ENCODE measurements around the gene ZSCAN9. TPM values are rescaled to one million over a fixed set of nuclear protein-coding genes. Genes with fewer than 3 reads are reported as not detected.
A peak's percentile ranks its signal among the peaks of the same experiment; 100 is the strongest.

The ZSCAN9 gene
- total and polyA plus RNA-seq, 4 donors, result 1.3 to 4.8 (median 2.6) TPM

DNA sequence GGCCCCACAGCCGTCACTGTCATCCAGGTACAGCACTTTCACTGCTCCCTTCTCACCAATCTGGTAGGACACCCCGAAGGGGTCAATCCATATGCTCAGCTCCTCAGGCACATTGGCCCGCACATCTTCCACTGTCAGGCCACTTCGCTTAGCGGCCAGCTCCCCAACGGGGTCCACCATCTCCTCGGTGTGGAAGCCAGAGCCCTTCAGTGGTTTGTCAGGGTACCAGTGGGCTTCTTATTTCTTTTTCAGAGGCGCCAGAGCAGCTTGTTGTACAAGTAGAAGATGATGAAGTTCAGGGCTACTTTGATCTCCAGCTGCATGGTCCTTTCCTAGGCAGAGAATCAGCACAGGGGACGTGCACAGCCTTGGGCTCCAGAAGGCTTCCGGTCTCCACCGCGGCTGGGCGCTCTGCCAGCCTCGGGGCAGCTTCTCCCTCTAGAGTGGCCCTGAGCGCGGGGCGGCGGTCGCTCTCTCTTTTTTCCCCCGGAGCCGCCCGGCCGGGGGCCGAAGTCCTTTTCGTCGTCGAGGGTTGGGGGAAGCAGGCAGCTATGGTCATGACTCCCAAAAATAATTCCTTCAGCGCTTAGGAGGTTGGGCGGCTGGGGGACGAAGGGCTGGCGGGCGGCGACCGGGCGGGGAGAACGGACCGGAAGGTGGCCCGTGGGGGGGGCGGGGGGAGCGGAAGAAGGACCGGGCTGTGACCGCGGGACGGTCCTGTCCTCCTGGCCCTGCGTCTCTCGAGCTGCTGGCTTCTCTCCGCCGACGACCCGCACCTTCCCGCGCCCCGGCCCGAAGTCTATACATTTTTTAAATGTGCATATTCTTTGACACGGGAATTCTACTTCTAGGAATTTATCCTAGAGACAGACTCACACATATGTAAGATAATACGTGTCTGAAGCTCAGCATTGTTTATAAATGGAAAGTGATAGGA lies 6.5 kb upstream of the ZSCAN9 start:
- Histone ChIP-seq H3K9ac (ENCODE audit: low read depth in 1 of 2, low read length in 2 of 2) (no peak overlapping the region), H3K9me3 (ENCODE audit: control insufficient read depth in 4 of 4, low read length in 3 of 4) (peaks cover 4 to 11% (median 6%) of the 10 kb centered on the region in 4 donors), H3K27me3 (ENCODE audit: control insufficient read depth in 4 of 4, insufficient read depth in 4 of 4, low read length in 3 of 4) (peaks cover 0 to 11% (median 6%) of the 10 kb centered on the region in 4 donors), H3K36me3 (ENCODE audit: control insufficient read depth in 4 of 4, insufficient read depth in 3 of 4, low read depth in 1 of 4, low read length in 3 of 4) (no peaks in the 10 kb centered on the region), H3K4me3 (ENCODE audit: low read depth in 1 of 3, low read length in 3 of 3) (peak overlapping the region; percentile 21 to 77 (median 47)), H3K4me1 (ENCODE audit: control insufficient read depth in 4 of 4, insufficient read depth in 4 of 4, low read length in 3 of 4) (peaks cover 0 to 4% (median 2%) of the 10 kb centered on the region in 4 donors), H3K27ac (ENCODE audit: low read depth in 1 of 2, low read length in 2 of 2) (no peak overlapping the region)
- 12% methylated on average over 56 of the region's 56 CpGs for WGBS
- peak; percentile 85 for DNase-seq (ENCODE audit: low spot score)
- TF ChIP-seq GABPA (IDR thresholded peaks at IDR 0.05 in 1 of 2, conservative IDR thresholded peaks at IDR 0.05 in 1 of 2), result peak; percentile 71 to 91
- TF ChIP-seq NR2F2 (IDR thresholded peaks at IDR 0.05), result no peak
- peak; percentile 19 for TF ChIP-seq YY1 (IDR thresholded peaks at IDR 0.05)
- no peak for TF ChIP-seq RXRA (IDR thresholded peaks at IDR 0.05)

GRCh38 chr6:28220257-28221133 lies 4.6 kb upstream of the ZSCAN9 start:
- peaks cover 0 to 9% (median 2%) of the 10 kb centered on the region in 4 donors for H3K4me1 ChIP-seq (ENCODE audit: control insufficient read depth in 4 of 4, insufficient read depth in 4 of 4, low read length in 3 of 4)
- DNase-seq (ENCODE audit: low spot score), result no peak
- H3K36me3 ChIP-seq (ENCODE audit: control insufficient read depth in 4 of 4, insufficient read depth in 3 of 4, low read depth in 1 of 4, low read length in 3 of 4), result no peaks in the 10 kb centered on the region
- no peak for TF ChIP-seq FOXA1 (IDR thresholded peaks at IDR 0.05)
- no peak overlapping the region for H3K4me3 ChIP-seq (ENCODE audit: low read depth in 1 of 3, low read length in 3 of 3)
- H3K27ac ChIP-seq (ENCODE audit: low read depth in 1 of 2, low read length in 2 of 2), result no peak overlapping the region
- H3K9ac ChIP-seq (ENCODE audit: low read depth in 1 of 2, low read length in 2 of 2), result no peak overlapping the region
- peaks cover 1 to 9% (median 3%) of the 10 kb centered on the region in 4 donors for H3K9me3 ChIP-seq (ENCODE audit: control insufficient read depth in 4 of 4, low read length in 3 of 4)
- WGBS, result 39% methylated on average over 6 of the region's 6 CpGs
- peaks cover 0 to 7% (median 4%) of the 10 kb centered on the region in 4 donors for H3K27me3 ChIP-seq (ENCODE audit: control insufficient read depth in 4 of 4, insufficient read depth in 4 of 4, low read length in 3 of 4)

DNA sequence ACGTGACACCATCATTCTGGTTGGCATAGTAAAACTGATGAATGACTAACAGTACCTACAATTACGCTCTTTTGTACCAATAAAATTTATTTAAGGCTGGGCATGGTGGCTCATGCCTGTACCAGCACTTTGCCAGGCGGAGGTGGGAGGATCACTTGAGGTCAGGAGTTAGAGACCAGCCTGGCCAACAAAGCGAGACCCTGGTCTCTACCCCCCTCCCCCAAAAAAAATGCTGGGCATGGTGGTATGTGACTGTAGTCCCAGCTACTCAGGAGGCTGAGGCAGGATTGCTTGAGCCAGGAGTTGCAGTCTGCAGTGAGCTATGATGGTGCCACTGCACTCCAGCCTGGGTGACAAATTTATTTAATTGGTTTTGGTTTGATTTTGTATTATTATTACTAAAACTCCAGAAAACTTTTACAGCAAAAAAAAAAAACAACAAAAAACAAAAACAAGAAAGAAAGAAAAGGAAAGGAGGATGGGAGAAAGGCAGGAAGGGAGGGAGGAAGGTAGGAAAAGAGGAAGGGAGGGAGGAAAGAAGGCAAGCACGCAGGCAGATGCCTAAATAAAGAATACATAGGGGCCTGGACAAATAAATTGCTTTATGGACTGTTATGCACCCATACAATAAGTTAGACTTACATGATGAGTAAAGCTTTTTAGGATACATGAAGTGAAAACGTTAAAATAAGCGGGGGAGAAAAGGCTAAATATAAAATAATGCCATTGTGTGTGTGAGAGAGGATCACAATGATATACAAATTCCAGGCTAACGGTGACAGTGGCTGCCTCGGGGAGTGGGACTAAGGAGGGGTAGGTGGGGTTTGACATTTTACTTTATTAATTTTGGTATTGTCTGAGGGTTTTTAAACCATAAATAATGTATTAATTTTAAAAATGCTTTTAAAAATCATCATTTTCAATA lies 682 bp upstream of the ZSCAN9 start:
- DNase-seq (ENCODE audit: low spot score), result no peak
- WGBS, result 62% methylated on average over 9 of the region's 9 CpGs
- Histone ChIP-seq H3K27me3 (ENCODE audit: control insufficient read depth in 4 of 4, insufficient read depth in 4 of 4, low read length in 3 of 4) (peaks cover 0 to 7% (median 3%) of the 10 kb centered on the region in 4 donors), H3K27ac (ENCODE audit: low read depth in 1 of 2, low read length in 2 of 2) (no peak overlapping the region), H3K9ac (ENCODE audit: low read depth in 1 of 2, low read length in 2 of 2) (peak overlapping the region; percentile 26 to 62), H3K4me1 (ENCODE audit: control insufficient read depth in 4 of 4, insufficient read depth in 4 of 4, low read length in 3 of 4) (peaks cover 0 to 12% (median 5%) of the 10 kb centered on the region in 4 donors), H3K4me3 (ENCODE audit: low read depth in 1 of 3, low read length in 3 of 3) (peak overlapping the region; percentile 74 to 94 (median 87)), H3K9me3 (ENCODE audit: control insufficient read depth in 4 of 4, low read length in 3 of 4) (peaks cover 0 to 1% (median 0%) of the 10 kb centered on the region in 4 donors), H3K36me3 (ENCODE audit: control insufficient read depth in 4 of 4, insufficient read depth in 3 of 4, low read depth in 1 of 4, low read length in 3 of 4) (peaks cover 2 to 20% (median 16%) of the 10 kb centered on the region in 4 donors)
- TF ChIP-seq, protein P1, sequence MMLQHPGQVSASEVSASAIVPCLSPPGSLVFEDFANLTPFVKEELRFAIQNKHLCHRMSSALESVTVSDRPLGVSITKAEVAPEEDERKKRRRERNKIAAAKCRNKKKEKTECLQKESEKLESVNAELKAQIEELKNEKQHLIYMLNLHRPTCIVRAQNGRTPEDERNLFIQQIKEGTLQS (IDR thresholded peaks at IDR 0.05), result no peak
- TF ChIP-seq NR2F2 (IDR thresholded peaks at IDR 0.05) (no peak), HNF4G (IDR thresholded peaks at IDR 0.05) (no peak), TAF1 (conservative IDR thresholded peaks at IDR 0.05) (no peak), GABPA (IDR thresholded peaks at IDR 0.05 in 1 of 2, conservative IDR thresholded peaks at IDR 0.05 in 1 of 2) (no peak), HNF4A (conservative IDR thresholded peaks at IDR 0.05) (no peak), JUND (IDR thresholded peaks at IDR 0.05) (no peak), FOXA2 (IDR thresholded peaks at IDR 0.05) (no peak), RXRA (IDR thresholded peaks at IDR 0.05) (no peak), MAX (IDR thresholded peaks at IDR 0.05) (no peak), FOXA1 (IDR thresholded peaks at IDR 0.05) (no peak), EGR1 (IDR thresholded peaks at IDR 0.05; ENCODE audit: low read depth in 2 of 2) (no peak), YY1 (IDR thresholded peaks at IDR 0.05) (no peak)
- TF ChIP-seq, protein P2, sequence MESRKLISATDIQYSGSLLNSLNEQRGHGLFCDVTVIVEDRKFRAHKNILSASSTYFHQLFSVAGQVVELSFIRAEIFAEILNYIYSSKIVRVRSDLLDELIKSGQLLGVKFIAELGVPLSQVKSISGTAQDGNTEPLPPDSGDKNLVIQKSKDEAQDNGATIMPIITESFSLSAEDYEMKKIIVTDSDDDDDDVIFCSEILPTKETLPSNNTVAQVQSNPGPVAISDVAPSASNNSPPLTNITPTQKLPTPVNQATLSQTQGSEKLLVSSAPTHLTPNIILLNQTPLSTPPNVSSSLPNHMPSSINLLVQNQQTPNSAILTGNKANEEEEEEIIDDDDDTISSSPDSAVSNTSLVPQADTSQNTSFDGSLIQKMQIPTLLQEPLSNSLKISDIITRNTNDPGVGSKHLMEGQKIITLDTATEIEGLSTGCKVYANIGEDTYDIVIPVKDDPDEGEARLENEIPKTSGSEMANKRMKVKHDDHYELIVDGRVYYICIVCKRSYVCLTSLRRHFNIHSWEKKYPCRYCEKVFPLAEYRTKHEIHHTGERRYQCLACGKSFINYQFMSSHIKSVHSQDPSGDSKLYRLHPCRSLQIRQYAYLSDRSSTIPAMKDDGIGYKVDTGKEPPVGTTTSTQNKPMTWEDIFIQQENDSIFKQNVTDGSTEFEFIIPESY (IDR thresholded peaks at IDR 0.05), result no peak
- TF ChIP-seq, protein P3, sequence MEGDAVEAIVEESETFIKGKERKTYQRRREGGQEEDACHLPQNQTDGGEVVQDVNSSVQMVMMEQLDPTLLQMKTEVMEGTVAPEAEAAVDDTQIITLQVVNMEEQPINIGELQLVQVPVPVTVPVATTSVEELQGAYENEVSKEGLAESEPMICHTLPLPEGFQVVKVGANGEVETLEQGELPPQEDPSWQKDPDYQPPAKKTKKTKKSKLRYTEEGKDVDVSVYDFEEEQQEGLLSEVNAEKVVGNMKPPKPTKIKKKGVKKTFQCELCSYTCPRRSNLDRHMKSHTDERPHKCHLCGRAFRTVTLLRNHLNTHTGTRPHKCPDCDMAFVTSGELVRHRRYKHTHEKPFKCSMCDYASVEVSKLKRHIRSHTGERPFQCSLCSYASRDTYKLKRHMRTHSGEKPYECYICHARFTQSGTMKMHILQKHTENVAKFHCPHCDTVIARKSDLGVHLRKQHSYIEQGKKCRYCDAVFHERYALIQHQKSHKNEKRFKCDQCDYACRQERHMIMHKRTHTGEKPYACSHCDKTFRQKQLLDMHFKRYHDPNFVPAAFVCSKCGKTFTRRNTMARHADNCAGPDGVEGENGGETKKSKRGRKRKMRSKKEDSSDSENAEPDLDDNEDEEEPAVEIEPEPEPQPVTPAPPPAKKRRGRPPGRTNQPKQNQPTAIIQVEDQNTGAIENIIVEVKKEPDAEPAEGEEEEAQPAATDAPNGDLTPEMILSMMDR (IDR thresholded peaks at IDR 0.05; ENCODE audit: low read depth, low read length, missing input control), result no peak
